Inflammatory macrophage treated with lipopolysaccharide for 1 hour (primary cell): Measurements from ENCODE around the gene RPL38.
A peak's percentile ranks its signal among the peaks of the same experiment; 100 is the strongest.

Experiments
- DNase-seq, 2 donors: peaks; one replicate each; pipeline ENCODE4 v3.0.0-alpha.2; 2020 to 2022

RPL38 gene

GRCh38 chr17:74211912-74212208, 8.4 kb downstream of the RPL38 start:
- DNase-seq = peak; percentile 27 to 53

- DNase-seq = peak; percentile 45
These were observed 8.9 kb downstream of the RPL38 start for GRCh38 chr17:74212209-74212912.

- peak; percentile 92 to 93 for DNase-seq
These were observed 9.7 kb downstream of the RPL38 start, which contains the start of gene TTYH2 for GRCh38 chr17:74212913-74213791. TSS of gene TTYH2 (plus strand) at chr17:74213571. CDS start at chr17:74213588, 17 bp downstream.

- peak in 1 of 2 donors; percentile 50 for DNase-seq
These were observed 10.4 kb downstream of the RPL38 start for GRCh38 chr17:74213861-74214391.

DNA sequence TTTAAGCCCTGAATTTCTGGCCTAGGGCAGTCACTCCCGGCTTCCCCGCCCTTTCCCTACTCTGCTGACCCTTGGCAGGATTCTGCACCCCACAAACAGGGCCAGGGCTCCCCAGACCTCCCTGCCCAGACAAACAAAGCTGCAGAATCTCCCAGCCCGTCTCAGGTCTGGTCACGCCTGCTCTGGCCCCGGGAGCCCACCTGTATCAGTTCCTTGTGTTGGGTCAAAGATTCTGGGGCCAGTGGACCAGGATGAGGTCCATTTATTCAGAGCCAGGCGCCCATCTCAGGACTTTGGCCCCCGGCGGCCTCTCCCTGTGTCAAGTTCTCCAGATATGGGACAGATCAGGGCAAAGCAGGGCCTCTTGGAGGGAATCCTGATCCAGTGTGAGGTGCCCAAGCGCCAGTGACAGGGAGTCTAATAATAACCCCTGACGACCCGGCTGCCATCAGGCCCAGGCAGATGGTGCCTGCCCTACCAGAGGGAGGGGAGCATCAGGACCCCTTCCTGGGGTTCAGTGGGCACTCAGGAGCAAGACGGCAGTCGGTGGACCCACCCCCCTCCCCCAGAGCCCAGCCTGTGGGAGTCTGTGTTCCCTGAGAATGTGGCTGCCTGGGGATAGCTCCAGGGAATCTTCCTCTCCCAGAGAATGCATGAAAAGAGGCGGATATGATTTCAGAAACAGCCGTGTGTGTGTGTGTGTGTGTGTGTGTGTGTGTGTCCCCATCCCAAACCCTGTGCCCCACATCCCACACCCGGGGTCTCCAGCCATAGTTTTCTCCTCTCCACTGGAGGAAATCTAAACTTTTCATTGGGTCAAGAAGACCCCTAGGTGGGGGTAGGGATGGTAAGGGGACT, 11.2 kb downstream of the RPL38 start:
- no peak for DNase-seq

DNA sequence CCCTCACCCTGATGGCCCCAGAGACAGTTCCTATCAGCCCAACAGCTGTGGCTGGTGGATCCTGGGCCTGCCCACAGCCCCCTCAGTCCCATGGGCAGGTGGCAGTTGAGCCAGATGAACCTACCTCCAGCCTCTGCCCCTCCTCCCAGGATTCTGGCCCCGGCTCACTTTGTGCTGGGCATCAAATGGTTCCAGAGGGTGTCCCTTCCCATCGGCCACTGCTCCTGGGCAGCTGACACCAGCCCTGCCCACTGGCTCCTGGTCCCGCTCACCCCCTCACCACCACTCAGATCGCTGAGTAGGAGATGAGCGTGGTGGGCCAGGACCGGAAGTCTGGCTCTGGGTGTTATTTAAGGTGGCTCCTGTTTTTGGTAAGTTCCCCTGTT, 11.9 kb downstream of the RPL38 start:
- DNase-seq = no peak

DNA sequence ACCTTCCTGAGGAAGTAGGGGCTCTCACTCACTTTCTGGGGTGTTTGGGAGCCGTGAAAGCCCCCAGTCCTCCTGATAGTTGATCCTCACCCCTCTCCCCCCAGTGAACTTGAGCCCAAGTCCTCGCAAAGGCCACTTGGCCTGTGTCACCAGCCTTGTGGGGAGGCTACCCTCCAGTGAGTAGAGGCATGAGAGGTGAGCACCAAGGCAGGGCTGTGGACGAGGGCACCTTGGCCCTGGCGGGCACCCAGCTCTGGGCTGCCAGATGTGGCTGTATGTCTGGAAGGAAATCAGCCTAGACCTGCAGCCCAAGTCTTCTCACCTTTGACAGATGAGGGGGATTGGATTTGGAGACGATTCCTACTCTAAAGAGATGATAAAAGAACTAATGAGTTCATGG, 13.0 kb downstream of the RPL38 start:
- DNase-seq = no peak

GRCh38 chr17:74217037-74217730, 13.7 kb downstream of the RPL38 start:
- DNase-seq = peak; percentile 36 to 65

DNA sequence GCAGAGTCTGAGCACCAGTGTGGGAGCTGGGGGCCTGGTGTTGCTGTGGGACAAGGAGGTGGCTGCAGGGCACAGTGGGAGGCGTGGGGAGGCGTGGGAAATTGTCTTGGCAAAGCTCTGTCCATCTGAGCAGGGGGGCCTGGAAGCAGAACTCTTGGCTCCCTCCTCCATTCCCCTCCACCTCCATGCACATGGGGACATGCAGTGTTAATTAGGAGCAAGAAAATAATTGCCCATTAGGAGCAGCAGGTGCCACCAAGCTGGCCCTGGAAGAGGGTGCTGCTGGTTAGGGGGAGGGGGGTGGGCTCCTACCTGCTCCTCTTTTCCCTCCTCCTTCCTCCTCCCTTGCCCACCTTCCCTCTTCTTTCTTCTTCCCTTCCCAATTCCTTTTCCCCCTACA, 14.4 kb downstream of the RPL38 start:
- DNase-seq = no peak

DNA sequence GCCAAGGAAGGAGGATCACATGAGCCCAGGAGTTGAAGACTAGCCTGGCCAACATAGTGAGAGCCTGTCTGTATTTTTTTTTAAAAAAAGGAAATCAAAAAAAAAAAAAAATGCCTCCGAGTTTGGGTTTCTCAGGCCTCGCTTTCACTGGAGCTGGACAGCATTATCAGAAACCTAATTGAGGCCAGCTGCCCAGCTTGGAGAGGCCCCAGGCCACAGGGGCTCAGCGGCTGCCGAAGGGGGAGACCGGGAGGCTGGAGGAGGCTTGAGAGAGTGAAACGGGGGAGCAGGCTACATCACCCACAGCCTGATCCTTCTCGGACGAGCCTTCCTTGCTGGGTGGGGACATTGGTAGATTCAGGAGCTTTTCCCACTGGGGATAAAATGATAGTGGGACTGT, 15.0 kb downstream of the RPL38 start:
- DNase-seq = no peak

DNA sequence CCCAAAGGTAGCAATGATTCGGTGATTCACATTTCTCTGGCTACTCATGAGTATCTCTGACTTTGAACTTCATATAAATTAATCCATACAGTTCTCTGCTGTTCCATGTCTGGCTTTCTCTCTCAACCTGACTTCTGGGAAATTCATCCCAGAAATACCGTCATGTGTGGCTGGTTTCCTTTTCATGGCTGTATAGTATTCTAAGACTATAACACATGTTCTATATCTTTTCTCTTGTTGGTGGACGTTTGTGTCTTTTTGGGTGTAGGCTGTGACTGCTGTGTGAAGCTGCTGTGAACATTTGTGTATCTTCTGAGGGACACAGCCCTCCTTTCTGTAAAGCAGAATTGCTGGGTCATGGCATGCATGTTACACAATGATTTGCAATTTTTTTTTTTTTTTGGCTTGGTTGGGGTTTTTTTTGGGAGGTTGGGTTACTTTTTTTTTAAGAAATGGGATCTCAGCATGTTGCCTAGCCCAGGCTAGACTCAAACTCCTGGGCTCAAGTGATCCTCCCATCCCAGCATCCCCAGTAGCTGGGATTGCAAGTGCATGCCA, 16.2 kb downstream of the RPL38 start:
- peak in 1 of 2 donors; percentile 62 for DNase-seq

DNA sequence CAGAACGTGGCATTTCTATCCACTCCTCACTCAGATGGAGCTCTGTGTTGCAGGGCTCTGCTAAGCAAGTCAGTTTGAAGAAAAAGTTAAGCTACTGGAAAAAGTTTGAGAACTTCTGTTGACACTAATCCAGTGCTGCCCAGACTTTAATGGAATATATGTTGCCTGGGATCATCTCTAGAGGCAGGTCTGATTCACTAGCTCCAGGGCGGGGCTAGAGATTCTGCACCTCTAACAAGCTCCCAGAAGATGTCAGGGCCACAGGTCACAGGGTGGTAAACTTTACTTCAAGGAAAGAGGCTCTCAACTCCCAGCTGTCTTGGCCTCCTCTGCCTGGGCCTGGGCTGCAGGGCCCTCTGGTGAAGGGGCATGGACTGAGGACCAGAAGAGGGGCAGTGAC, 16.7 kb downstream of the RPL38 start:
- no peak for DNase-seq

DNA sequence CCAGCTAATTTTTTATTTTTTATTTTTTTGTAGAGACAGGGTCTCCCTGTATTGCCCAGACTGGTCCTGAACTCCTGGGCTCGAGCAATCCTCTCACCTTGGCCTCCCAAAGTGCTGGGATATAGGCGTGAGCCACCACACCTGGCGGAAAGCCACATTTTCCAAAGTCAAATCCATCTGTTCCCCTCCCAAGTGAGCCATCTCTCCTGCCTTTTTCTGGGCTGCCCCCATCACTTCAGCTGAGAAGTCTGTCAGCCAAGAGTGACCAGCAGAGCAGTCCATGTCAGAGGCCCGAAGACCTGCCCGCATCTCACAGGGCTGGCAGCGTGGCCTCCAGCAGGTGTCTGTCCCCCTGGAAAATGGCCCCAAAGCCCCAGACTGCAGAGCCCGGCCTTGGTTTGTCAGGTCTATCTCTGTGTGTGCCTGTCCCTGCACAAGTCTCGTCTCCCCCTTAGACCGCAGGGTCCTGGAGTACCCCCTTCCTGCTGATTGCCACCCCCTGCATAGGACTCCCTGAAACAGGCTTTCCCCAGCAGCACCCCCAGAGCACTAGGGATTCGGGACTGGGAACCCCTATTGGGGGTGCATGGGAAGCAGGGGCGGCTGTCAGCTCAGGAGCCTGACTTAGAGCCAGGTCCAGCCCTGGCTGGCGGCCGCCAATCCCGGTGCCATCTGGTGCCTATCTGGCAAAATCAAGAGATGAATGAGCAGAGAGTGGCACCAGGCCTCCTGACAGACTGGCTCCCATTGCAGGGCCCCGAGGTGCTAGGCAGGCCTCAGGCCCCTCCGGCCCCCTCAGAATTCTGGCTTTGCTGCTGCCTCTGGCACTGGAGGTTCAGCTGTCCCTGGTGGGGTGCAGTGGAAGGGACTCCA, 17.7 kb downstream of the RPL38 start:
- DNase-seq = no peak

GRCh38 chr17:74222399-74222798, 18.9 kb downstream of the RPL38 start:
- no peak for DNase-seq

- DNase-seq = no peak
These were observed 20.4 kb downstream of the RPL38 start for GRCh38 chr17:74223901-74224300.

- no peak for DNase-seq
These were observed 21.7 kb downstream of the RPL38 start for GRCh38 chr17:74224959-74225725.

DNA sequence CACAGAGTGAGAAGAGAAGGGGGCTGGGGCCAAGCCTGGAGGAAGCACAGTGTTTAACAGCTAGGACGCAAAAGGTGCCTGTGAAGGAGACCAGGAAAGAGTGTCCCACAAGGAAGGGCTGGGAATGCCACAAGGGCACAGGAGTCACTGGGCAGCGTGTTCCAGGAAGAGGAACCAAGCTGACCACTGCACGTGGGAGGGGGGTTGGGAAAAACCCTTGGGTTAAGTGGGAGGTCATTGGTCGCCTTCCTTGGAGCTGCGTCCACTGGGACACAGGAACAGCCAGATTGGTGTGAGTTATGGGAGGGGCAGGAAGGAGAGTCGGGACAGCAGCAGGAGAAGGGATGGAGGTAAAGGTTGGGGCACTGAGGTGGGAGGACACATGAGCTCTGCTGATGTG, 22.8 kb downstream of the RPL38 start:
- DNase-seq = peak; percentile 77 to 82

GRCh38 chr17:74227271-74228080, 24.0 kb downstream of the RPL38 start:
- DNase-seq = no peak

DNA sequence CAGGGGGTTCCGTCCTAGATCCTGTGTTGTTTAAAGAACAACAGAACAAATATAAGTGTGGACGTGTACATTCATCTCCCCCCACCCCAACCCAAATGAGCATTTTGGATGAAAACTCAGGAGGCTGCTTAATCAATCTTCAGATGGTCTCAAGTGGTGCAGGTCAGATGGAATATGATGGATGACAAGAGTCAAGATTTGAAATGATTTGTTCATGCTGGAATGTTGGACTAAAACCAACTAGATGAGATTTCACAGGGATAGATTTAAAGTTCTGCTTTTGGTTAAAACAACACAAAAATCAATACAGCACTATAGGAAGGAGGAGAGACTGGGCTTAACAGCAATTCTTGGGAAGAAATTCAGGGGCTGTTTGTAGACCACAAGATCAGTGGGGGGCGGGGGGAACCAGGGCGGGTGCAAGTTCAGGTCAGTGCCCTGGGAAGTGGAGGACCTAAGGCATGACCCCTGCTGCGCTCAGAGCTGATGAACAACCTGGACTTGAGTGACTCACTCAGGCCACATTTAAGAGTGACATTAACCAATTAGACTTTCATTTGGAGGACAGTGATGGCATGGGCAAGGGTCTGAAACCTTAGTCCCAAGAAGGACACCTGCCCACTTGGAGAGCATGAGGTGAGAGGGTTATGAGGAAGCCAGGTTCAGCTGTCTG, 25.0 kb downstream of the RPL38 start:
- no peak for DNase-seq
